Endothelial cell of umbilical vein (primary cell): ENCODE results near the gene VEGFA.

Experiments used
- EZH2 ChIP-seq: IDR thresholded peaks from 2 replicates; pipeline ENCODE4 v1.6.1; 2012; ENCODE audit warnings: borderline replicate concordance, low read depth, mild to moderate bottlenecking, moderate library complexity, low read length, inconsistent platforms; ENCODE audit not compliant: severe bottlenecking
- JUN ChIP-seq: IDR thresholded peaks from 2 replicates; pipeline ENCODE4 v1.6.1; 2011; ENCODE audit warnings: borderline replicate concordance, low read depth; ENCODE audit not compliant: insufficient read length, insufficient read depth
- MYC ChIP-seq: IDR thresholded peaks from one replicate; pipeline ENCODE4 v1.6.1; 2011; ENCODE audit warnings: mild to moderate bottlenecking, low read depth, low read length
- POLR2A ChIP-seq: IDR thresholded peaks from 2 replicates; pipeline ENCODE4 v1.6.1; 2012; ENCODE audit warnings: low read depth, mild to moderate bottlenecking, control low read depth, low read length
- POLR2AphosphoS5 ChIP-seq: IDR thresholded peaks from 2 replicates; pipeline ENCODE4 v1.6.1; 2012; ENCODE audit warnings: low read depth, mild to moderate bottlenecking, control low read depth, low read length, moderate library complexity; ENCODE audit not compliant: insufficient read depth
- TF ChIP-seq, protein P1 (sequence below), 2 donors: IDR thresholded peaks; 1 replicate in 1 of 2; 2 replicates in 1 of 2; pipeline ENCODE4 v1.5.1; 2011; ENCODE audit warnings: low read length in 2 of 2, mild to moderate bottlenecking in 2 of 2, moderate library complexity in 2 of 2, control low read depth in 1 of 2, inconsistent platforms in 1 of 2, low read depth in 1 of 2; ENCODE audit not compliant: insufficient read depth in 1 of 2; ENCODE audit errors: extremely low read depth in 1 of 2
- TF ChIP-seq, protein P2 (sequence below): IDR thresholded peaks from 2 replicates; pipeline ENCODE4 v1.6.1; 2011; ENCODE audit not compliant: insufficient read depth, insufficient read length

DNA sequence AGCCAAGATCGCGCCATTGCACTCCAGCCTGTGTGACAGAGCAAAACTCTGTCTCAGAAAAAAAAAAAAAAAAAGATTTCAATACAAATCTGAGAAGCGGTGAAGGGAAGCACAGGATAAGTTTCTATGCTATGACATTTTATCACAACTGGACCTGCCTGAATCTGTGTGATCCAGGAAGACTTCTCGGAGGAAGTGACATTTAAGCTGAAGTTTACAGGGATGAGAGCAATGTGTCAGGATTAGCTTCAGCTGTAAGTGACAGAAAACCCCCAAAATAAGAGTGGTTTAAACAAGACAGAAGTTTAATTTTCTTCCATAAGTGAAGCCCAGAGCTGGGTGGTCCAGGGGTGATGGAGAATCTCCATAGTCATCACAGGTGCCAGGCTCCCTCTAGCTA, 49.0 kb upstream of the VEGFA start:
- TF ChIP-seq, protein P1, sequence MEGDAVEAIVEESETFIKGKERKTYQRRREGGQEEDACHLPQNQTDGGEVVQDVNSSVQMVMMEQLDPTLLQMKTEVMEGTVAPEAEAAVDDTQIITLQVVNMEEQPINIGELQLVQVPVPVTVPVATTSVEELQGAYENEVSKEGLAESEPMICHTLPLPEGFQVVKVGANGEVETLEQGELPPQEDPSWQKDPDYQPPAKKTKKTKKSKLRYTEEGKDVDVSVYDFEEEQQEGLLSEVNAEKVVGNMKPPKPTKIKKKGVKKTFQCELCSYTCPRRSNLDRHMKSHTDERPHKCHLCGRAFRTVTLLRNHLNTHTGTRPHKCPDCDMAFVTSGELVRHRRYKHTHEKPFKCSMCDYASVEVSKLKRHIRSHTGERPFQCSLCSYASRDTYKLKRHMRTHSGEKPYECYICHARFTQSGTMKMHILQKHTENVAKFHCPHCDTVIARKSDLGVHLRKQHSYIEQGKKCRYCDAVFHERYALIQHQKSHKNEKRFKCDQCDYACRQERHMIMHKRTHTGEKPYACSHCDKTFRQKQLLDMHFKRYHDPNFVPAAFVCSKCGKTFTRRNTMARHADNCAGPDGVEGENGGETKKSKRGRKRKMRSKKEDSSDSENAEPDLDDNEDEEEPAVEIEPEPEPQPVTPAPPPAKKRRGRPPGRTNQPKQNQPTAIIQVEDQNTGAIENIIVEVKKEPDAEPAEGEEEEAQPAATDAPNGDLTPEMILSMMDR (IDR thresholded peaks at IDR 0.05; ENCODE audit: extremely low read depth in 1 of 2, insufficient read depth in 1 of 2, low read depth in 1 of 2, low read length in 2 of 2) = no peak
- TF ChIP-seq JUN = no peak
- no peak for TF ChIP-seq POLR2A
- TF ChIP-seq, protein P2, sequence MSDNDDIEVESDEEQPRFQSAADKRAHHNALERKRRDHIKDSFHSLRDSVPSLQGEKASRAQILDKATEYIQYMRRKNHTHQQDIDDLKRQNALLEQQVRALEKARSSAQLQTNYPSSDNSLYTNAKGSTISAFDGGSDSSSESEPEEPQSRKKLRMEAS = no peak
- TF ChIP-seq POLR2AphosphoS5 = no peak
- no peak for TF ChIP-seq MYC
- no peak for TF ChIP-seq EZH2
